Renal cortex interstitium (tissue), 11 donors: ENCODE results near the gene RAPGEF1. TPM values are rescaled to one million over a fixed set of nuclear protein-coding genes. Genes with fewer than 3 reads are reported as not detected.
A peak's percentile ranks its signal among the peaks of the same experiment; 100 is the strongest.
"Not testable (repeated sequence)": the region's sequence is repeated elsewhere in the genome, so short reads cannot be mapped to it uniquely, and the experiment has no call there.

Experiments used
- DNase-seq, 11 donors: peaks; one replicate each; pipeline ENCODE4 v3.0.0-alpha.2; 2013; ENCODE audit warnings: low read depth in 9 of 11, low spot score in 4 of 11; ENCODE audit errors: extremely low read depth in 1 of 11
- polyA plus RNA-seq, 3 donors: library from polyadenylated mRNA; unstranded; fragments of 120-200 nt; gene quantifications; one replicate each; pipeline ENCODE4 v1.2.1, GENCODE V29; 2013; ENCODE audit not compliant: insufficient read length in 3 of 3

Gene RAPGEF1
- polyA plus RNA-seq, 3 donors: 39.7 to 44.1 (median 40.3) TPM

- no peak for DNase-seq
Observed at GRCh38 chr9:131574730-131575640, 164.9 kb downstream of the RAPGEF1 start.

DNA sequence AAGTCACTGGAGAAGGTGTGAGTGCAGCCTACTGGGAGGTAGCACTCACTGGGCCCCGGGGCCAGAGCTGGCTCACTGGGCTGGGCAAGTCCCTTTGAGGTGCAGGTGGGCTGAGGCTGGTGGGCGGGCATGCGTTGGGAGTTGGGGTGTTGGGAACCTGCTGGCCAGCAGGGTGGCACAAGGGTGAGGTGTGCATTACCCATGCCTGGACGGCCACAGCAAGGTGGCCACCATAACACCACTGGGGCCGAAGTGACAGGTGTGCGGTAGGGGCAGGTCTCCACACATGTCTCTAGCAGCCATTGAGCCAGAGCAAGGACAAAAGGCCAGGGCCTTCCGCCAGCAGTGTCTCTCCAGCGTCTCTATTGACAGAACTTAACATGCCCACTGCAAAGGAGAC lies 172.0 kb downstream of the RAPGEF1 start:
- no peak for DNase-seq

DNA sequence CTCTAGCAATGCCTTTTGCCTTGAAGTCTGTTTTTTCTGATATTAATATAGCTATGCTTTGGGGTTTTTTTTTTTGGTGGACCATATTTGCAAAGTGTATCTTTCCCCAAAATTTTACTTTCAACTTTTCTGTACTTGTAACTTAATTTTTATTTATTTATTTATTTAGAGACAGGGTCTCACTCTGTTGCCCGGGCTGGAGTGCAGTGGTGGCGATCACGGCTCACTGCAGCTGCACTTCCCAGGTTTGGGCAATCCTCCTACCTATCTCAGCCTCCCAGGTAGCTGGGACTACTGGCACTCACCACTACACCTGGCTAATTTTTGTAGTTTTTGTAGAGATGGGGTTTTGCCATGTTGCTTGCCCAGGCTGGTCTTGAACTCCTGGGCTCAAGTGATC lies 173.7 kb downstream of the RAPGEF1 start:
- no peak for DNase-seq

GRCh38 chr9:131565369-131565768 lies 174.5 kb downstream of the RAPGEF1 start:
- DNase-seq: no peak

DNA sequence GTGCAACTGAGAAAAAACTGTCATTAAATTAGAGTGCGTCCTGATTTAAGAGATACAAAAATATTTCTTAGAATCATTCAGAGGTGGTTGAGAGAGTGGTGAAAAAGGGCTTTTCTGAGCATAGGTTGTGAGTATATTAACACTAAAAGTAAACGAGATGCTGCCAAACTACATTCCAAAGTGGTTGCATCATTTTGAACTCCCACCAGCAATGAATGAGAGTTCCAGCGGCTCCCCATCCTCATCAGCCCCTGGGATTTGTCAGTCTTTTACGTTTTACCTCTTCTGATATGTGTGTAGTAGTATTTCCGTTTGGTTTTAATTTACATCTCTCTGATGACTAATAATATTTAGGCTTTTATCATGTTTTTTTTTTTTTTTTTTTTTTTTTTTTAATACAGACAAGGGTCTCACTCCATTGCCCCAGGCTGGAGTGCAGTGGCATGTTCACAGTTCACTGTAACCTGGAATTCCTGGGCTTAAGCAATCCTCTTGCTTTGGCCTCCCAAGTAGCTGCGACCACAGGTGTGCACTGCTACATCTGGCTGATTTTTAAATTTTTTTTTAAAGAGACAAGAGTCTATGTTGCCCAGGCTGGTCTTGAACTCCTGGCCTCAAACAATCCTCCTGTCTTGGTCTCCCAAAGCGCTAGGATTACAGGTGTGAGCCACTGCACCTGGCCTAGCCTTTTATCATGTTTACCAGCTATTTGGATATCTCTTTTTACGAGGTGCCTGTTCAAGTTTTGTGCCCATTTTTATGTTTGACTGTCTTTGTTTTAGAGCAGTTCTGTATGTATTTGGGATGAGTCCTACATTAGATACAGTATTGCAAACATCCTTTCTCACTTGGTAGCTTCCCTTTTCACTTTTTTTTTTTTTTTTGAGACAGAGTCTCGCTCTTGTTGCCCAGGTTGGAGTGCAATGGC lies 177.6 kb downstream of the RAPGEF1 start:
- DNase-seq: no peak

GRCh38 chr9:131559421-131560000 lies 180.4 kb downstream of the RAPGEF1 start:
- no peak for DNase-seq

GRCh38 chr9:131557855-131558548 lies 181.9 kb downstream of the RAPGEF1 start:
- DNase-seq: no peak

GRCh38 chr9:131555841-131556673 lies 183.8 kb downstream of the RAPGEF1 start:
- no peak for DNase-seq

DNA sequence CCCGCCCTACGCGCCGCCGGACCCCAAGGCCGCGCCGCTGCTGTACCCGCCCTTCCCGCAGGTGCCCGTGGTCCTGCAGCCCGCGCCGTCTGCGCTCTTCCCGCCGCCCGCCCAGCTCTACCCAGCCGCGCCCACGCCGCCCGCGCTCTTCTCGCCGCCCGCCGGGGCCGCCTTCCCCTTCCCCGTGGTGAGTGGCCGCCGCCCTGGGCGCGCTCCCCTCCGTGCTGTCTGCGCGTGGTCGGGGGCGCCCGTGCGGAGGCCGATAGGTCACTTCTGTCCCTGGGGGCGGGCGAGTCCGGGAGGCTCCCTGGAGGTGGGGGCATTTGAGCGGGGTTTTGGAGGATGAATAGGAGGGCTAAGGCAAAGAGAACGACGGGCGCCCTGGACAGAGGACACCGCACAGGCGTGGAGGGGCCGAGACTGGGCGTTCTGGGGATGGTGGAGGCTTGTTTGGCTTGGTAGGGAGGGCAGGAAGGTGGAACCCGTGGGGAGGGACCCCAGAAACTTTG lies 185.0 kb downstream of the RAPGEF1 start:
- no peak for DNase-seq

DNA sequence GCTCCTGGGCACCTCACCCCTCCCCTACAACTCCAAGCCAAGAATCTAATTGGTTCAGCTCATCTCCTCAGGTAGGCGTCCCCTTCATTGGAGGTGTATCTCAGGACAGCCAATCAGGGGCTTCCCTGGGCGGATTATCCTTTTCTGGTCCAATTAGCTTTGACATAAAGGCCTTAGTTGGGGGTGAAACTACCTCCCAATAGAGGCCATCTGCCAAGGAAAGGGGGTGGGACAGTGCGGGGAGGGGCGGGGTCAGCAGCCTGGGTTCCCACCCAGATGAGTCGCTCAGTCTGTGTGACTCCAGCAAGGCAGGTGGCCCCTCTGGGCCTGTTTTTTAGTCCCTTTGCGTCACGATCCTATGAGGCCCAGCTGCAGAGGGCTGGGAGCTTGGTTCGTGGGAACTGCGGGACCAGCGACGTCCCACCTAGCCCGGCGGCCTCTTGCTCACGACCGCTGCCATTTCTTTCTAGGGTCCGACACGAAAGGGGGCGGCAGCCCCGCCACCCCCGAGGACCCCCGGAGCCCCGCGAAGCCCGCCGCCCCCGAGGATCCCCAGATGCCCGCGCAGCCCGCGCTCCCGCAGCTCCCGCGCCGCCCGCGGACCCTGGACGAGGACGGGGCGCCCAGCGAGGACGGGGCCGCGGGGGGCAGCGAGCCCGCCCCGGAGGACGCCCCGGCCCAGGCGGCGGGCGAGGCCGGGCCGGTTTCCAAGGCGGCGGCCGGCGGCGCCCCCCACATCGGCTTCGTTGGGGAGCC lies 185.6 kb downstream of the RAPGEF1 start:
- DNase-seq: no peak

DNA sequence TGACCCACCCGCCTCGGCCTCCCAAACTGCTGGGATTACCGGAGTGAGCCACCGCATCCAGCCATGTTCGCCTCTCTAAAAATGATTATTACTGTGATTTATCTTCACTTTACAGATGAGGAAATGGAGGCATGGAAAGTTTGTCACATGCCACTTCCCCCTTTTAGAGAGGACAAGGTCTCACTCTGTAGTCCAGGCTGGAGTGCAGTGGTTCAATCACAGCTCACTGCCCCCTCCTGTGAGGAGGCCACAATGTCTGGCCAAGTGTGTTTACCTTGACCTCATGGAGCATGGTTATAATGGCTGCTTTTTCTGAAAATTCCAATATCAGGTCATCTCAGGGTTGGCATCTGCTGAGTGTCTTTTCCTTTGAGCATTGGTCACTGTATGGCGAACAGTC lies 187.8 kb downstream of the RAPGEF1 start:
- no peak for DNase-seq

- not testable (repeated sequence) for DNase-seq
Observed at GRCh38 chr9:131550465-131550864, 189.4 kb downstream of the RAPGEF1 start.

DNA sequence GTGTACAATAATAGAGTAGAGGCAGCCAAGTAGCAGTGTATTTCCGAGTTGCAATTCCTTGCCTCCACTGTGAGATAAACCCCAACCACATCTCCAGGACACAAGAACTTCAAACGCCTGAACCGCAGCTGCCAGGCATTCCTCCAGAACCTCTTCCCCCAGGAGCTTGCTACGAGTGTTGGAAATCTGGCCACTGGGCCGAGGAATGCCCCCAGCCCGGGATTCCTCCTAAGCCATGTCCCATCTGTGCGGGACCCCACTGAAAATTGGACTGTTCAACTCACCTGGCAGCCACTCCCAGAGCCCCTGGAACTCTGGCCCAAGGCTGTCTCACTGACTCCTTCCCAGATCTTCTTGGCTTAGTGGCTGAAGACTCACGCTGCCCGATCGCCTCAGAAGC lies 190.7 kb downstream of the RAPGEF1 start:
- not testable (repeated sequence) for DNase-seq

- DNase-seq: peak in 7 of 11 donors; percentile 51 to 81 (median 66)
Observed at GRCh38 chr9:131546336-131547084, 193.4 kb downstream of the RAPGEF1 start.

DNA sequence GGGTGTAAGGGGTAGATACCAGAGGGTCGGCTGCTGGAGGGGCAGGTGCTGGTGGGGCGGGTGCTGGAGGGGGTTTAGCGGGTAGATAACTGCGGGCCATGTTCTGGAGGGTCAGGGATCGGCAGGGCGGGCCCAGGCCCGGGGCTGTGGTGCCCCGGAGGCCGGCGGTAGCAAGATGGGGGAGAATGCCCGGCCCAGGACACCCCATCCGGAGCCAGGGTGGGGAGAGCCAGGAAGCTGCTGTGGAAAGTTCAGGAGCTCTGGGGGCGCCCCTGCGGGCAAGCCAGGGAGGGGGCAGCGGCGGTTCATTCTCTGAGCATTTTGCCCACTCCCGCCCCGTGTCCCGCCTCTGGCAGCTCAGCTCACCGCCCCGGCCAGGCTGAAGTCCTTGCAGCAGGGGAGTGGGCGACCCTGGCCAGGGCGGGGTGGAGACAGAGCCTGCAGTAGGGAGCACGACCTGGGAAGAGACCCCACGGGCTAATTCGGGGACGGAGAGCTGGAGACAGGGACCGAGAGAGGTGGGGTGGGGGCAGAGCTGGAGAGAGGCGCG lies 194.0 kb downstream of the RAPGEF1 start:
- no peak for DNase-seq
